T-cell (primary cell): ENCODE measurements around the gene GLB1L. TPM values are rescaled to one million over a fixed set of nuclear protein-coding genes. Genes with fewer than 3 reads are reported as not detected.

ENCODE experiments used
- ATAC-seq, 4 experiments: fragments of 200-7000 bp in 3 of 4; fragments of 150-1000 bp in 1 of 4; cut with Tn5 transposase; replicated peaks in 1 of 4; 1 replicate in 3 of 4; 2 replicates in 1 of 4; pipeline ENCODE4 v1.10.0; 2021; ENCODE audit warnings: moderate library complexity in 3 of 4, mild to moderate bottlenecking in 2 of 4, moderate number of reproducible peaks in 1 of 4
- CTCF ChIA-PET, 2 donors: fragments of 300-600 bp; sonication (Branson Sonifier 250); formaldehyde crosslinking; loops; one replicate each; lab custom pipeline; 2022; ENCODE audit warnings: antibody characterized with exemption in 2 of 2; lab: Charles Lee
- POLR2A ChIA-PET, 2 donors: fragments of 300-600 bp; sonication (Branson Sonifier 250); formaldehyde crosslinking; loops; one replicate each; lab custom pipeline; 2022; ENCODE audit warnings: antibody characterized with exemption in 2 of 2; lab: Charles Lee
- DNase-seq, 35 experiments: peaks; one replicate each; pipeline versions ENCODE4 v3.0.0 to v3.0.0-alpha.2; 2013 to 2023
- H3K27ac ChIP-seq: one replicate; pipeline ENCODE4 v1.5.1; 2013; ENCODE audit warnings: low read length
- H3K27me3 ChIP-seq, 2 experiments: replicated peaks in 1 of 2; 1 replicate in 1 of 2; 2 replicates in 1 of 2; pipeline versions ENCODE4 v1.6.1 to v1.7.0; 2013; ENCODE audit warnings: low read length in 1 of 2, mixed read lengths in 1 of 2; ENCODE audit not compliant: control insufficient read depth in 2 of 2, insufficient read depth in 2 of 2; ENCODE audit errors: extremely low read depth in 1 of 2
- H3K36me3 ChIP-seq, 2 donors: 1 replicate in 1 of 2; 2 replicates in 1 of 2; pipeline versions ENCODE4 v1.6.1 to v1.7.0; 2013; ENCODE audit warnings: low read length in 1 of 2; ENCODE audit not compliant: control insufficient read depth in 2 of 2, insufficient read depth in 1 of 2; ENCODE audit errors: extremely low read depth in 1 of 2
- H3K4me1 ChIP-seq, 2 experiments: 1 replicate in 1 of 2; 2 replicates in 1 of 2; pipeline versions ENCODE4 v1.6.1 to v1.7.0; 2013; ENCODE audit warnings: low read length in 2 of 2, mixed read lengths in 1 of 2; ENCODE audit not compliant: insufficient read depth in 2 of 2, control insufficient read depth in 1 of 2; ENCODE audit errors: extremely low read depth in 1 of 2
- H3K4me3 ChIP-seq, 2 donors: 1 replicate in 1 of 2; 2 replicates in 1 of 2; pipeline versions ENCODE4 v1.5.1 to v1.7.0; 2013; ENCODE audit warnings: mild to moderate bottlenecking in 2 of 2, low read length in 1 of 2, moderate library complexity in 1 of 2; ENCODE audit not compliant: control insufficient read depth in 1 of 2; ENCODE audit errors: extremely low read depth in 1 of 2
- H3K9me3 ChIP-seq: 2 replicates; pipeline ENCODE4 v1.7.0; 2013
- H3K27ac Mint-ChIP-seq, 2 donors: one replicate each; pipeline ENCODE4 v1.8.0; 2020 to 2021; ENCODE audit warnings: mild to moderate bottlenecking in 2 of 2, mixed read lengths in 2 of 2
- H3K27me3 Mint-ChIP-seq, 2 donors: one replicate each; pipeline ENCODE4 v1.8.0; 2021 to 2022; ENCODE audit warnings: mixed read lengths in 2 of 2
- H3K36me3 Mint-ChIP-seq: one replicate; pipeline ENCODE4 v1.8.0; 2021; ENCODE audit warnings: mixed read lengths
- H3K4me1 Mint-ChIP-seq, 3 donors: one replicate each; pipeline ENCODE4 v1.8.0; 2020 to 2022; ENCODE audit warnings: mixed read lengths in 3 of 3, mild to moderate bottlenecking in 1 of 3
- H3K4me3 Mint-ChIP-seq, 3 donors: one replicate each; pipeline ENCODE4 v1.8.0; 2020 to 2022; ENCODE audit warnings: mild to moderate bottlenecking in 3 of 3, mixed read lengths in 3 of 3, moderate library complexity in 3 of 3
- H3K9me3 Mint-ChIP-seq, 3 donors: one replicate each; pipeline ENCODE4 v1.8.0; 2020 to 2022; ENCODE audit warnings: mixed read lengths in 3 of 3
- WGBS: methylation state at CpG from one replicate; pipeline ENCODE4 v1.1.5; 2013; ENCODE audit warnings: missing lambda C conversion rate; ENCODE audit not compliant: insufficient coverage; 5-methylcytosine and 5-hydroxymethylcytosine counted together
- total RNA-seq, 35 experiments: library from RNA in 6 of 35; stranded (reverse) in 6 of 35; fragments of 120-200 nt in 1 of 35; gene quantifications; one replicate each; pipeline versions ENCODE4 v1.2.1 to v1.2.4 and lab custom pipeline; 2013 to 2026

GLB1L gene
- total RNA-seq, 5 donors from 2014 or later (not counting 1 experiment from before 2014, with no cell fraction given) = 1.1 to 3.0 (median 1.8) TPM

DNA sequence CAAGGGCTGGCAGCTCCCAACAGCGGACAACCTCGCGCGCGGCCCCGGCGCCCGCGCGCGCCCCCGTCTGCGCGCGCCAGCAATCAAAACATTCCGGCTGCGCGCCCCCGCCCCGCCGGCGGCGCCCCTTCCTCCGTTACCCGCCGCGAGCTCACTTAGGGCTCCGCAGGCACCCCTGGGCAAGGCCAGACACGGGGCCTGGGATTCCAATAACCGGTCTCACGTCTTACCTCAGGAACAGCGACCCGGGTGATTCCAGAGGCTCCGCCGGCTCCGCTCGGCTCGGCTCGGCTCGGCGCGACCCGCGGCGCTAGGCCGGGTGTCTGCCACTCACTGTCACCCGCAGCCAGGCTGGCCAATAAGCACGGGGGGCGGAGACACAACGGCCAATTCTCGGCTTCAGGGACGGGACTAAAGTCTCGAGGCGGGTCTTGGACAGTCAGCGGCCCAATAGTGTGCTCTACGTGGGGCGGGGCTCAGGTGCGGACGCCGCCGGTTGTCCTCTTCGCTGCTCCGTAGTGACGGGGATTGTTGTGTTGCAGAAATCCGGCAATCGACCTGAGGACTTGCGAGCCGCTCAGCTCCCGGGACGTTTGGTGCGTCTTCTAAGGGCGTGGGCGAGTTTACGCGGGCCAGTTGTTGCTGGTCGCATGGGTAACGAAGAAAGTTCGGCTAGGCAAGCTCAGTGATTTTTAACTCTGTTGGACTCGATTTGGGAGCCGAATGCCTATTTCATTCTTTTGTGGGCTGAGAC is 15.8 kb downstream of the GLB1L start, which contains the start of the genes ANKZF1 and ATG9A:
ANKZF1 (plus strand) TSS at position 502 of the 754 bp plus-strand sequence. CDS start 452 bp downstream, outside the sequence.
ATG9A (minus strand) TSS at position 332 of the 754 bp plus-strand sequence. CDS start 1,612 bp downstream, outside the sequence.
- peak; percentile 97 to 98 (median 98) for ATAC-seq
- peaks cover 39% of the 10 kb centered on the region for H3K36me3 Mint-ChIP-seq

GRCh38 chr2:219228911-219229304 is 16.3 kb downstream of the GLB1L start:
- Histone ChIP-seq H3K4me1 (peaks cover 16 to 37% of the 10 kb centered on the region in 2 experiments), H3K4me3 (peak overlapping the region; percentile 72 to 85), H3K36me3 (peaks cover 22 to 49% of the 10 kb centered on the region in 2 donors), H3K27me3 (no peaks in the 10 kb centered on the region), H3K27ac (peak overlapping the region; percentile 52), H3K9me3 (no peaks in the 10 kb centered on the region)
- H3K27me3 Mint-ChIP-seq = no peaks in the 10 kb centered on the region
- WGBS = under 1% methylated on average over 19 of the region's 19 CpGs
- peaks cover 36% of the 10 kb centered on the region for H3K36me3 Mint-ChIP-seq
- DNase-seq (no peak), ATAC-seq (peak in 3 of 4 experiments; percentile 12 to 35 (median 13))
- H3K27ac Mint-ChIP-seq = peak overlapping the region; percentile 71 to 78
- POLR2A ChIA-PET = interaction anchor here (0.6 to 2.3 kb wide), 12 partner anchors 10 to 69 kb away, joined by 3 to 15 read pairs (median 6); partner anchors contain the start of genes GLB1L (in 2 of the 2), STK16 (in 2 of the 2), TUBA4A (in 1 of the 2) and ZFAND2B (in 1 of the 2)
- CTCF ChIA-PET = interaction anchor here in 1 of 2 donors (0.7 to 3.0 kb wide), 7 partner anchors 16 to 70 kb away, joined by 3 to 13 read pairs (median 7); partner anchors contain the start of genes DNAJB2, GLB1L, STK16 and TUBA4A
- no peaks in the 10 kb centered on the region for H3K9me3 Mint-ChIP-seq
- H3K4me1 Mint-ChIP-seq = peaks cover 49 to 70% (median 57%) of the 10 kb centered on the region in 3 donors
- H3K4me3 Mint-ChIP-seq = peak overlapping the region; percentile 81 to 99 (median 97)

More for the DNA sequence above, 15.8 kb downstream of the GLB1L start, which contains the start of the genes ANKZF1 and ATG9A:
- H3K9me3 ChIP-seq = no peaks in the 10 kb centered on the region
- H3K36me3 ChIP-seq = peaks cover 23 to 49% of the 10 kb centered on the region in 2 donors
- Mint-ChIP-seq H3K4me3 (peak within 1 kb of the TSS; percentile 97 to 99 (median 98)), H3K9me3 (no peaks in the 10 kb centered on the region), H3K4me1 (peaks cover 55 to 76% (median 62%) of the 10 kb centered on the region in 3 donors), H3K27ac (peak within 1 kb of the TSS; percentile 98 to 99), H3K27me3 (no peaks in the 10 kb centered on the region)
- WGBS = under 1% methylated on average over 80 of the region's 80 CpGs
- peak within 1 kb of the TSS; percentile 72 to 85 for H3K4me3 ChIP-seq
- DNase-seq = peak; percentile 94 to 100 (median 99)
- POLR2A ChIA-PET = interaction anchor here (0.6 to 2.3 kb wide), 15 partner anchors 9 to 158 kb away, joined by 3 to 15 read pairs (median 5); partner anchors contain the start of genes GLB1L (in 2 of the 2), STK16 (in 2 of the 2), DNAJB2 (in 1 of the 2) and DNPEP (in 1 of the 2)
- H3K4me1 ChIP-seq = peaks cover 16 to 37% of the 10 kb centered on the region in 2 experiments
- H3K27me3 ChIP-seq = no peaks in the 10 kb centered on the region
- peak within 1 kb of the TSS; percentile 71 for H3K27ac ChIP-seq
- CTCF ChIA-PET = interaction anchor here in 1 of 2 donors (0.7 to 3.0 kb wide), 12 partner anchors 10 to 70 kb away, joined by 3 to 13 read pairs (median 4); partner anchors contain the start of genes DNAJB2, GLB1L, STK16 and TUBA4A

GRCh38 chr2:219228041-219228910 is 17.0 kb downstream of the GLB1L start:
- DNase-seq (no peak), ATAC-seq (no peak)
- ChIA-PET CTCF (interaction anchor here in 1 of 2 donors (0.6 to 3.0 kb wide), 5 partner anchors 17 to 26 kb away, joined by 3 to 13 read pairs (median 5); partner anchors contain the start of genes GLB1L, STK16, TUBA4A and ZFAND2B), POLR2A (interaction anchor here (0.6 to 2.2 kb wide), 8 partner anchors 10 to 68 kb away, joined by 3 to 10 read pairs (median 6); partner anchors contain the start of genes TUBA4A (in 1 of the 2) and ZFAND2B (in 1 of the 2))
- Histone ChIP-seq H3K9me3 (no peaks in the 10 kb centered on the region), H3K4me3 (peak overlapping the region; percentile 72 to 85), H3K36me3 (peaks cover 25 to 49% of the 10 kb centered on the region in 2 donors), H3K27ac (peak overlapping the region; percentile 52), H3K27me3 (no peaks in the 10 kb centered on the region), H3K4me1 (peaks cover 16 to 37% of the 10 kb centered on the region in 2 experiments)
- peak overlapping the region; percentile 71 to 78 for H3K27ac Mint-ChIP-seq
- 33% methylated on average over 3 of the region's 7 CpGs for WGBS
- H3K4me3 Mint-ChIP-seq = peak overlapping the region; percentile 81 to 99 (median 97)
- no peaks in the 10 kb centered on the region for H3K9me3 Mint-ChIP-seq
- H3K4me1 Mint-ChIP-seq = peaks cover 47 to 65% (median 52%) of the 10 kb centered on the region in 3 donors
- H3K27me3 Mint-ChIP-seq = no peaks in the 10 kb centered on the region
- peaks cover 34% of the 10 kb centered on the region for H3K36me3 Mint-ChIP-seq

DNA sequence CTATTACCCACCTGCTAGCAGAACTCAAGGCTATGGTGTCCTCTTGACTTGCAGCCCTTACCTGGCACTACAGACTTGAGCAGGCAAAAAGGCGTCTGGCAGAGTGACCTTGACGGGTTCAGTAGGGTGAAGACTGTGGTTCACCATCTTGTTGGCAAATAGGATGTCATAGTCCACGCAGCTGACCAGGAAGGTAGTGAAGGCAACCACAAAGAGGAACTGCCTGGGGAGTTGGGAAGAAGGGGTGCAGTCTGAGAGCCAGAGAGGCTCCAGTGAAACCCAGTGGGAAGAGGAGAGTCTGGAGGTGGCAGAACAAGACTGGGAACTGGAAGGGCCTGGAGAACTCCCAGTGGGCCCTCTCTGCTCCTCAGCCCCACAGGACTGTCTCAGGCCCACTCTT is 19.9 kb downstream of the GLB1L start:
- H3K4me1 ChIP-seq = peaks cover 11 to 25% of the 10 kb centered on the region in 2 experiments
- H3K27ac Mint-ChIP-seq = no peak overlapping the region
- 76% methylated on average over 3 of the region's 3 CpGs for WGBS
- H3K9me3 ChIP-seq = no peaks in the 10 kb centered on the region
- no peak for ATAC-seq
- H3K27me3 ChIP-seq = no peaks in the 10 kb centered on the region
- peaks cover 30 to 39% (median 38%) of the 10 kb centered on the region in 3 donors for H3K4me1 Mint-ChIP-seq
- H3K36me3 Mint-ChIP-seq = peaks cover 32% of the 10 kb centered on the region
- H3K36me3 ChIP-seq = peaks cover 21 to 58% of the 10 kb centered on the region in 2 donors
- ChIA-PET POLR2A (no interaction called here), CTCF (no interaction called here)
- no peaks in the 10 kb centered on the region for H3K27me3 Mint-ChIP-seq
- H3K4me3 ChIP-seq = no peak overlapping the region
- no peak for DNase-seq
- no peak overlapping the region for H3K4me3 Mint-ChIP-seq
- no peak overlapping the region for H3K27ac ChIP-seq
- H3K9me3 Mint-ChIP-seq = no peaks in the 10 kb centered on the region

DNA sequence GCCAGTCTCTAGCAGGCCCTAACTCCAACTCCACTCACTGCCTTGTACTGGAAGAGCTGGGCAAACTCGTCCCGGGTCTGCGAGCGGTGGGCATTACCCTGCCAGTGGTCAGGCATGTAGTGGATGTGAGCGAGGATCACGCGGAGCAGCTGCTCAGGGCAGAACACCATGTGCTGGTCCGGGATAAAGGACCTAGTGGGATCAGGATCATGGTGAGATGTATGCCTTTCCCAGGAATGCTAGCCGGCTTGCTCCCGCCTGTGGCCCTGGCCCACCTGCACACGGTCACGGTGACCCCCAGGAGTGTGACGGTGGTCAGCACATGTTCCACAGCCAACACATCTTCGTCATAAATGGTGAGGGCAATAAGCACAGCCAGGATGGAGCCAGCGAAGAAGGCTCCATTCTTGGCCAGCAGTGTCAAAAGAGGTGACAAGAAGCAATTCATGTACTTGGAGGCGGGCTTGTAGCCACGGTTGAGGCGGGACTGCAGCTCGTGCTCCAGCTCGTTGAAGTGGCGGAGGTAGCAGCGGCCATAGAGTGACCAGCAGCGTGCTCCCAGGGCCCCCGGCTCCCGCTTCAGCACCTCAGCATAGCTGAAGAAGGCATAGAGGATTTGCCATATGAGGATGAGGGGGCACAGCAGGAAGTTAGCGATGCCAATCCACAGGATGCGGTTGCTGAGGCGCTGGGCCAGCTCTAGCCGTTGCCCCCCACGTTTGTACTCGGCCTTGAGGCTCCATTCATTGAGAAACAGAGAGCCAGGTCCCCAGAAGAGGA is 21.2 kb downstream of the GLB1L start:
- Histone ChIP-seq H3K4me3 (no peak overlapping the region), H3K9me3 (no peaks in the 10 kb centered on the region), H3K4me1 (peaks cover 10 to 28% of the 10 kb centered on the region in 2 experiments), H3K36me3 (peaks cover 21 to 64% of the 10 kb centered on the region in 2 donors), H3K27ac (no peak overlapping the region), H3K27me3 (no peaks in the 10 kb centered on the region)
- ATAC-seq (no peak), DNase-seq (no peak)
- H3K27ac Mint-ChIP-seq = no peak overlapping the region
- peaks cover 28 to 38% (median 32%) of the 10 kb centered on the region in 3 donors for H3K4me1 Mint-ChIP-seq
- no peak overlapping the region for H3K4me3 Mint-ChIP-seq
- POLR2A ChIA-PET = interaction anchor here in 1 of 2 donors (0.6 kb wide), 1 partner anchor 20 kb away, joined by 6 read pairs; no protein-coding TSS in a partner anchor
- no peaks in the 10 kb centered on the region for H3K9me3 Mint-ChIP-seq
- WGBS = 94% methylated on average over 27 of the region's 31 CpGs
- CTCF ChIA-PET = interaction anchor here in 1 of 2 donors (1.1 kb wide), 1 partner anchor 76 kb away, joined by 3 read pairs; no protein-coding TSS in a partner anchor
- no peaks in the 10 kb centered on the region for H3K27me3 Mint-ChIP-seq
- peaks cover 35% of the 10 kb centered on the region for H3K36me3 Mint-ChIP-seq
